Mesendoderm (in vitro differentiated cells): Measurements from ENCODE around the gene SPTBN1.
"Not testable (repeated sequence)": the region's sequence is repeated elsewhere in the genome, so short reads cannot be mapped to it uniquely, and the experiment has no call there.

Source experiments
- DNase-seq: peaks from one replicate; pipeline ENCODE4 v3.0.0; 2013
- H2AK5ac ChIP-seq: 2 replicates; pipeline ENCODE4 v1.6.1; 2013; ENCODE audit warnings: low read length, inconsistent platforms
- H2BK120ac ChIP-seq: 2 replicates; pipeline ENCODE4 v1.6.1; 2013; ENCODE audit warnings: low read depth, mild to moderate bottlenecking, low read length, moderate library complexity, mixed read lengths
- H2BK15ac ChIP-seq: replicated peaks from 2 replicates; pipeline ENCODE4 v1.6.1; 2013; ENCODE audit warnings: low read depth, mild to moderate bottlenecking, moderate library complexity
- H2BK5ac ChIP-seq: 2 replicates; pipeline ENCODE4 v1.6.1; 2013; ENCODE audit warnings: low read length, inconsistent platforms
- H3K18ac ChIP-seq: 2 replicates; pipeline ENCODE4 v1.6.1; 2013; ENCODE audit warnings: mild to moderate bottlenecking, low read length, mixed read lengths
- H3K23ac ChIP-seq: one replicate; pipeline ENCODE4 v1.6.1; 2013; ENCODE audit warnings: low read length
- H3K27ac ChIP-seq: 2 replicates; pipeline ENCODE4 v1.5.1; 2013; ENCODE audit warnings: low read depth, mild to moderate bottlenecking, inconsistent platforms, low read length, moderate library complexity
- H3K27me3 ChIP-seq: 2 replicates; pipeline ENCODE4 v1.6.1; 2013; ENCODE audit warnings: low read length, control low read depth, mild to moderate bottlenecking, inconsistent platforms; ENCODE audit not compliant: insufficient read depth, poor library complexity
- H3K36me3 ChIP-seq: 2 replicates; pipeline ENCODE4 v1.6.1; 2013; ENCODE audit warnings: low read length, inconsistent platforms; ENCODE audit not compliant: control insufficient read depth, insufficient read depth
- H3K4ac ChIP-seq: one replicate; pipeline ENCODE4 v1.6.1; 2013; ENCODE audit warnings: low read depth, mild to moderate bottlenecking, low read length, moderate library complexity
- H3K4me1 ChIP-seq: 2 replicates; pipeline ENCODE4 v1.6.1; 2013; ENCODE audit warnings: low read depth, low read length, inconsistent platforms; ENCODE audit not compliant: control insufficient read depth
- H3K4me2 ChIP-seq: 2 replicates; pipeline ENCODE4 v1.6.1; 2013; ENCODE audit warnings: low read length
- H3K4me3 ChIP-seq: 2 replicates; pipeline ENCODE4 v1.5.1; 2013; ENCODE audit warnings: mild to moderate bottlenecking, low read length
- H3K56ac ChIP-seq: one replicate; pipeline ENCODE4 v1.6.1; 2013; ENCODE audit warnings: low read length
- H3K79me1 ChIP-seq: 2 replicates; pipeline ENCODE4 v1.6.1; 2013; ENCODE audit warnings: low read length, inconsistent platforms
- H3K79me2 ChIP-seq: 2 replicates; pipeline ENCODE4 v1.6.1; 2013; ENCODE audit warnings: mild to moderate bottlenecking, low read length; ENCODE audit not compliant: control insufficient read depth, insufficient read depth
- H3K9ac ChIP-seq: 2 replicates; pipeline ENCODE4 v1.6.1; 2013; ENCODE audit warnings: low read length, inconsistent platforms
- H4K5ac ChIP-seq: one replicate; pipeline ENCODE4 v1.6.1; 2013; ENCODE audit warnings: low read length
- H4K8ac ChIP-seq: one replicate; pipeline ENCODE4 v1.6.1; 2013; ENCODE audit warnings: low read depth, mild to moderate bottlenecking, control low read depth, low read length, moderate library complexity
- WGBS: extraction: QIAGEN DNeasy Blood & Tissue Kit; methylation state at CpG from one replicate; pipeline ENCODE4 v1.1.7; 2013; ENCODE audit warnings: low lambda C conversion rate, missing lambda C conversion rate; ENCODE audit not compliant: insufficient coverage; ENCODE audit errors: extremely low coverage; 5-methylcytosine and 5-hydroxymethylcytosine counted together

The SPTBN1 gene

GRCh38 chr2:54485756-54486155, 29.6 kb downstream of the SPTBN1 start:
- H3K27ac ChIP-seq, H3K9ac ChIP-seq, H3K23ac ChIP-seq, H3K27me3 ChIP-seq, H3K79me1 ChIP-seq, H2BK5ac ChIP-seq, H3K79me2 ChIP-seq, H3K4me3 ChIP-seq, H2AK5ac ChIP-seq, H3K4me1 ChIP-seq, H4K5ac ChIP-seq, H2BK15ac ChIP-seq, DNase-seq, H2BK120ac ChIP-seq, H3K56ac ChIP-seq, H3K36me3 ChIP-seq, H3K18ac ChIP-seq, H4K8ac ChIP-seq, H3K4me2 ChIP-seq, H3K4ac ChIP-seq: not testable (repeated sequence)
- no CpG with 5 or more reads among the region's 35 CpGs for WGBS

GRCh38 chr2:54486766-54487165, 30.6 kb downstream of the SPTBN1 start:
- Histone ChIP-seq H3K4me1 (peaks cover 10% of the 10 kb centered on the region), H2BK5ac (no peak overlapping the region), H2BK120ac (no peak overlapping the region), H3K4me2 (no peak overlapping the region), H2BK15ac (no peak overlapping the region), H3K4ac (no peak overlapping the region), H4K8ac (no peak overlapping the region), H3K18ac (no peak overlapping the region), H3K4me3 (no peak overlapping the region), H3K79me1 (peaks cover 4% of the 10 kb centered on the region), H3K56ac (no peak overlapping the region), H3K36me3 (no peaks in the 10 kb centered on the region), H4K5ac (no peak overlapping the region), H3K9ac (no peak overlapping the region), H3K23ac (no peak overlapping the region), H3K27me3 (no peaks in the 10 kb centered on the region), H2AK5ac (no peak overlapping the region), H3K79me2 (no peaks in the 10 kb centered on the region), H3K27ac (no peak overlapping the region)
- DNase-seq, result no peak
- no CpG with 5 or more reads among the region's 4 CpGs for WGBS

GRCh38 chr2:54490863-54491262, 34.7 kb downstream of the SPTBN1 start:
- no CpG with 5 or more reads among the region's 2 CpGs for WGBS
- DNase-seq, result no peak

GRCh38 chr2:54492335-54492734, 36.2 kb downstream of the SPTBN1 start:
- no peak overlapping the region for H3K56ac ChIP-seq
- H2AK5ac ChIP-seq, result no peak overlapping the region
- H3K79me1 ChIP-seq, result no peaks in the 10 kb centered on the region
- no peak overlapping the region for H3K4ac ChIP-seq
- no peak overlapping the region for H4K5ac ChIP-seq
- H3K18ac ChIP-seq, result no peak overlapping the region
- no peak overlapping the region for H4K8ac ChIP-seq
- no peak overlapping the region for H3K4me3 ChIP-seq
- H3K4me2 ChIP-seq, result no peak overlapping the region
- no peaks in the 10 kb centered on the region for H3K36me3 ChIP-seq
- no peak overlapping the region for H3K27ac ChIP-seq
- H2BK15ac ChIP-seq, result no peak overlapping the region
- no peak overlapping the region for H2BK120ac ChIP-seq
- H3K9ac ChIP-seq, result no peak overlapping the region
- H3K4me1 ChIP-seq, result no peaks in the 10 kb centered on the region
- DNase-seq, result peak; percentile 71
- H3K27me3 ChIP-seq, result no peaks in the 10 kb centered on the region
- no peak overlapping the region for H2BK5ac ChIP-seq
- H3K23ac ChIP-seq, result no peak overlapping the region
- H3K79me2 ChIP-seq, result no peaks in the 10 kb centered on the region
- no CpG with 5 or more reads among the region's 2 CpGs for WGBS

More at GRCh38 chr2:54490863-54491262, 34.7 kb downstream of the SPTBN1 start:
- no peaks in the 10 kb centered on the region for H3K79me1 ChIP-seq
- H3K4me3 ChIP-seq, result no peak overlapping the region
- H2BK5ac ChIP-seq, result no peak overlapping the region
- H3K18ac ChIP-seq, result no peak overlapping the region
- no peak overlapping the region for H3K27ac ChIP-seq
- no peak overlapping the region for H3K23ac ChIP-seq
- H2BK15ac ChIP-seq, result no peak overlapping the region
- no peaks in the 10 kb centered on the region for H3K27me3 ChIP-seq
- H3K4ac ChIP-seq, result no peak overlapping the region
- no peaks in the 10 kb centered on the region for H3K36me3 ChIP-seq
- no peak overlapping the region for H2BK120ac ChIP-seq
- H4K5ac ChIP-seq, result no peak overlapping the region
- H4K8ac ChIP-seq, result no peak overlapping the region
- H3K9ac ChIP-seq, result no peak overlapping the region
- H2AK5ac ChIP-seq, result no peak overlapping the region
- H3K4me1 ChIP-seq, result no peaks in the 10 kb centered on the region
- H3K56ac ChIP-seq, result no peak overlapping the region
- no peaks in the 10 kb centered on the region for H3K79me2 ChIP-seq
- no peak overlapping the region for H3K4me2 ChIP-seq

- H3K36me3 ChIP-seq, result no peaks in the 10 kb centered on the region
- no peak overlapping the region for H3K4me2 ChIP-seq
- DNase-seq, result no peak
- no peak overlapping the region for H2BK15ac ChIP-seq
- no peak overlapping the region for H3K9ac ChIP-seq
- no peak overlapping the region for H3K4me3 ChIP-seq
- no peak overlapping the region for H3K27ac ChIP-seq
- H2BK5ac ChIP-seq, result no peak overlapping the region
- no CpG with 5 or more reads among the region's 3 CpGs for WGBS
- H3K18ac ChIP-seq, result no peak overlapping the region
- H4K5ac ChIP-seq, result no peak overlapping the region
- H3K79me2 ChIP-seq, result no peaks in the 10 kb centered on the region
- H3K4ac ChIP-seq, result no peak overlapping the region
- no peaks in the 10 kb centered on the region for H3K4me1 ChIP-seq
- H3K79me1 ChIP-seq, result no peaks in the 10 kb centered on the region
- no peak overlapping the region for H3K23ac ChIP-seq
- no peak overlapping the region for H2AK5ac ChIP-seq
- H4K8ac ChIP-seq, result no peak overlapping the region
- no peaks in the 10 kb centered on the region for H3K27me3 ChIP-seq
- no peak overlapping the region for H3K56ac ChIP-seq
- no peak overlapping the region for H2BK120ac ChIP-seq
Measured at GRCh38 chr2:54494087-54494486, 38.0 kb downstream of the SPTBN1 start.

- Histone ChIP-seq H3K36me3 (no peaks in the 10 kb centered on the region), H2BK120ac (no peak overlapping the region), H3K79me1 (no peaks in the 10 kb centered on the region), H3K18ac (no peak overlapping the region), H3K4me2 (no peak overlapping the region), H4K8ac (no peak overlapping the region), H2BK15ac (no peak overlapping the region), H4K5ac (no peak overlapping the region), H3K56ac (no peak overlapping the region), H3K9ac (no peak overlapping the region), H3K27ac (no peak overlapping the region), H3K23ac (no peak overlapping the region), H2BK5ac (no peak overlapping the region), H3K4me1 (no peaks in the 10 kb centered on the region), H3K79me2 (no peaks in the 10 kb centered on the region), H3K4me3 (no peak overlapping the region), H3K4ac (no peak overlapping the region), H3K27me3 (no peaks in the 10 kb centered on the region), H2AK5ac (no peak overlapping the region)
- no peak for DNase-seq
- no CpG with 5 or more reads among the region's 4 CpGs for WGBS
Measured at GRCh38 chr2:54496920-54497319, 40.8 kb downstream of the SPTBN1 start.
